Endothelial cell of umbilical vein (primary cell): Measurements from ENCODE around the gene LY6G6C. TPM values are rescaled to one million over a fixed set of nuclear protein-coding genes. Genes with fewer than 3 reads are reported as not detected.

Experiments
- BruUV-seq: library from RNA; stranded (reverse); fragments of 400-500 nt; replicated peaks from 2 replicates; lab custom pipeline; 2021; lab: Mats Ljungman, UMichigan
- CTCF ChIA-PET: fragments of 300-600, 350-600 bp; sonication (Branson Sonifier 250); formaldehyde crosslinking; loops from one replicate; lab custom pipeline; 2021; ENCODE audit warnings: antibody characterized with exemption, inconsistent platforms; lab: Charles Lee
- POLR2A ChIA-PET: fragments of 300-600, 350-600 bp; sonication (Branson Sonifier 250); formaldehyde crosslinking; loops from one replicate; lab custom pipeline; 2021; ENCODE audit warnings: antibody characterized with exemption, inconsistent platforms; lab: Charles Lee
- DNase-seq: peaks from one replicate; pipeline ENCODE4 v3.0.0-alpha.2; 2011; ENCODE audit warnings: low read depth, low spot score
- FAIRE-seq: peaks from 2 replicates; lab custom pipeline; 2011; peaks lifted over from hg19 to GRCh38; lab: Jason Lieb, UNC
- H2AFZ ChIP-seq: 2 replicates; pipeline ENCODE4 v1.6.0; 2012; ENCODE audit warnings: low read depth, low read length, control low read depth, inconsistent platforms
- H3K27ac ChIP-seq: 2 replicates; pipeline ENCODE4 v1.5.1; 2011; ENCODE audit warnings: low read depth, mild to moderate bottlenecking, control low read depth, low read length, moderate library complexity; ENCODE audit not compliant: insufficient read depth
- H3K27me3 ChIP-seq, 2 experiments: 2 replicates each; pipeline versions ENCODE4 v1.6.0 to v1.6.1; 2011; ENCODE audit warnings: low read length in 2 of 2, mixed read lengths in 1 of 2; ENCODE audit not compliant: control insufficient read depth in 2 of 2, insufficient read depth in 2 of 2
- H3K36me3 ChIP-seq, 2 experiments: 2 replicates in 1 of 2; 3 replicates in 1 of 2; pipeline ENCODE4 v1.5.1; 2011; ENCODE audit warnings: low read length in 2 of 2, mild to moderate bottlenecking in 1 of 2, moderate library complexity in 1 of 2; ENCODE audit not compliant: control insufficient read depth in 2 of 2, insufficient read depth in 2 of 2; ENCODE audit errors: extremely low read depth in 1 of 2
- H3K4me1 ChIP-seq: 3 replicates; pipeline ENCODE4 v1.5.1; 2011; ENCODE audit warnings: mild to moderate bottlenecking, low read length; ENCODE audit not compliant: control insufficient read depth, insufficient read depth; ENCODE audit errors: extremely low read depth
- H3K4me2 ChIP-seq: 2 replicates; pipeline ENCODE4 v1.6.1; 2011; ENCODE audit warnings: low read length, control low read depth, mixed read lengths; ENCODE audit not compliant: insufficient read depth
- H3K4me3 ChIP-seq, 3 experiments: fragments of 200-600 bp in 1 of 3; sonication (generic), shearing (Covaris generic) in 1 of 3; replicated peaks in 1 of 3; 2 replicates each; pipeline ENCODE4 v1.5.1; 2011 to 2016; ENCODE audit warnings: control low read depth in 3 of 3, low read length in 3 of 3, mild to moderate bottlenecking in 2 of 3, inconsistent platforms in 1 of 3, low read depth in 1 of 3, moderate library complexity in 1 of 3; ENCODE audit not compliant: insufficient read depth in 1 of 3
- H3K79me2 ChIP-seq: 2 replicates; pipeline ENCODE4 v1.6.0; 2012; ENCODE audit warnings: low read length, inconsistent platforms; ENCODE audit not compliant: control insufficient read depth, insufficient read depth
- H3K9ac ChIP-seq: replicated peaks from 2 replicates; pipeline ENCODE3; 2011; ENCODE audit warnings: low read length, control low read depth; ENCODE audit not compliant: insufficient read depth; ENCODE audit errors: extremely low read depth
- H3K9me1 ChIP-seq: replicated peaks from 3 replicates; pipeline ENCODE4 v1.6.0; 2011; ENCODE audit warnings: mild to moderate bottlenecking, low read length; ENCODE audit not compliant: control insufficient read depth, insufficient read depth; ENCODE audit errors: extremely low read depth
- H3K9me3 ChIP-seq: replicated peaks from 2 replicates; pipeline ENCODE4 v1.5.1; 2012; ENCODE audit warnings: low read length, inconsistent platforms; ENCODE audit not compliant: control insufficient read depth, insufficient read depth
- H4K20me1 ChIP-seq: replicated peaks from 2 replicates; pipeline ENCODE3; 2011; ENCODE audit warnings: mild to moderate bottlenecking, low read length; ENCODE audit not compliant: control insufficient read depth, insufficient read depth; ENCODE audit errors: extremely low read depth
- EZH2 ChIP-seq: IDR thresholded peaks from 2 replicates; pipeline ENCODE4 v1.6.1; 2012; ENCODE audit warnings: borderline replicate concordance, low read depth, mild to moderate bottlenecking, moderate library complexity, low read length, inconsistent platforms; ENCODE audit not compliant: severe bottlenecking
- FOS ChIP-seq: IDR thresholded peaks from 2 replicates; pipeline ENCODE4 v1.6.1; 2011; ENCODE audit warnings: mild to moderate bottlenecking, low read length, moderate library complexity, borderline replicate concordance; ENCODE audit not compliant: insufficient read depth
- JUN ChIP-seq: IDR thresholded peaks from 2 replicates; pipeline ENCODE4 v1.6.1; 2011; ENCODE audit warnings: borderline replicate concordance, low read depth; ENCODE audit not compliant: insufficient read length, insufficient read depth
- MAX ChIP-seq: IDR thresholded peaks from 2 replicates; pipeline ENCODE4 v1.6.1; 2011; ENCODE audit not compliant: insufficient read depth, insufficient read length
- MYC ChIP-seq: IDR thresholded peaks from one replicate; pipeline ENCODE4 v1.6.1; 2011; ENCODE audit warnings: mild to moderate bottlenecking, low read depth, low read length
- POLR2A ChIP-seq: IDR thresholded peaks from 2 replicates; pipeline ENCODE4 v1.6.1; 2012; ENCODE audit warnings: low read depth, mild to moderate bottlenecking, control low read depth, low read length
- POLR2AphosphoS5 ChIP-seq: IDR thresholded peaks from 2 replicates; pipeline ENCODE4 v1.6.1; 2012; ENCODE audit warnings: low read depth, mild to moderate bottlenecking, control low read depth, low read length, moderate library complexity; ENCODE audit not compliant: insufficient read depth
- dilution Hi-C: fragments of 300-500 bp; cut with MboI; formaldehyde crosslinking; loops from one replicate; pipeline ENCODE4 v1.15.0; 2019; ENCODE audit warnings: low sequenced_read_pairs; ENCODE audit not compliant: extremely low pct_ligation_motif_present
- intact Hi-C: fragments of 100-400 bp; cut with micrococcal nuclease; formaldehyde crosslinking; loops from one replicate; pipeline ENCODE4 v1.10.0; 2022
- polyA plus RNA-seq, 4 experiments: library from polyadenylated mRNA; depleted of rRNA in 3 of 4; stranded (reverse) in 3 of 4; unstranded in 1 of 4; fragments of >200 nt; gene quantifications; 2 replicates each; pipeline versions ENCODE4 v1.2.1 to v1.2.3, GENCODE V29; 2011 to 2012; ENCODE audit warnings: missing spikeins in 1 of 4
- total RNA-seq: library from RNA; stranded (reverse); gene quantifications from 2 replicates; pipeline ENCODE4 v1.2.3, GENCODE V29; 2021
- TF ChIP-seq, protein P1 (sequence below), 2 donors: IDR thresholded peaks; 1 replicate in 1 of 2; 2 replicates in 1 of 2; pipeline ENCODE4 v1.5.1; 2011; ENCODE audit warnings: low read length in 2 of 2, mild to moderate bottlenecking in 2 of 2, moderate library complexity in 2 of 2, control low read depth in 1 of 2, inconsistent platforms in 1 of 2, low read depth in 1 of 2; ENCODE audit not compliant: insufficient read depth in 1 of 2; ENCODE audit errors: extremely low read depth in 1 of 2

Gene LY6G6C
- total and polyA plus RNA-seq, 2 donors (not counting 3 experiments of a cell fraction or from before 2014, with no cell fraction given), result 0.33 TPM; not detected in 1

GRCh38 chr6:31718265-31718664 lies 3.3 kb downstream of the LY6G6C start:
- Histone ChIP-seq H3K27me3 (peaks cover 0 to 2% of the 10 kb centered on the region in 2 experiments), H3K9ac (no peak overlapping the region), H3K9me3 (no peaks in the 10 kb centered on the region), H3K79me2 (no peaks in the 10 kb centered on the region), H3K36me3 (no peaks in the 10 kb centered on the region), H3K27ac (no peak overlapping the region), H4K20me1 (no peaks in the 10 kb centered on the region), H3K4me3 (no peak overlapping the region), H2AFZ (no peak overlapping the region), H3K4me2 (no peak overlapping the region), H3K9me1 (no peaks in the 10 kb centered on the region), H3K4me1 (no peaks in the 10 kb centered on the region)
- TF ChIP-seq FOS, result no peak
- POLR2A ChIA-PET, result no interaction called here
- BruUV-seq, result no TSS peak
- dilution Hi-C loops, result no loop called here
- CTCF ChIA-PET, result no interaction called here
- intact Hi-C loops, result no loop called here
- FAIRE-seq (no peak), DNase-seq (no peak)

DNA sequence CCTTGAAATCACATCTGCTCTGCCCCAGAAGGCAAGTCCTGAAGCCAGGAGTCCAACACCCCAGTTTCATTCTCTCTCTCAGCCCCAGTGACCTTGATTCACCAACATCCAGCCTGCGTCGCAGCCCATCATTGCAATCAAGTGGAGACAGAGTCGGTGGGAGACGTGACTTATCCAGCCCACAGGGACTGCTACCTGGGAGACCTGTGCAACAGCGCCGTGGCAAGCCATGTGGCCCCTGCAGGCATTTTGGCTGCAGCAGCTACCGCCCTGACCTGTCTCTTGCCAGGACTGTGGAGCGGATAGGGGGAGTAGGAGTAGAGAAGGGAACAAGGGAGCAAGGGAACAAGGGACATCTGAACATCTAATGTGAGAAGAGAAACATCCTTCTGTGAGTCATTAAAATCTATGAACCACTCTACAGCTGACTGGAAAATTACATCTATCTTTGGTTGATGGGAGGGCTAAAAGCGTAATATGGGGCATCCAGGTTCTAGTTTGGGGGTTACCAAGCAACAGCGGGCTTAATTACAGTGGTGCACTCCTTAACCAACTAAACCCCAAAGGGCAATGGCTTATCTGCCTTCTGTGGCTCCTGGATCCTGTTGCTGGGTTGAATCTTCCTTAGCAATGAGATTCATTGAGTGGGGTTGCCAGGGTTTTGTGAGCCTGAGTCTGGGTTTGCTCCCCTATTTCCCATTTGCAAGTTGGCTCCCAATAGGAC lies 3.9 kb downstream of the LY6G6C start:
- H3K4me3 ChIP-seq, result no peak overlapping the region
- ChIA-PET CTCF (no interaction called here), POLR2A (no interaction called here)
- BruUV-seq, result no TSS peak
- no peak for TF ChIP-seq POLR2AphosphoS5
- TF ChIP-seq MAX, result no peak
- TF ChIP-seq POLR2A, result no peak
- TF ChIP-seq, protein P1, sequence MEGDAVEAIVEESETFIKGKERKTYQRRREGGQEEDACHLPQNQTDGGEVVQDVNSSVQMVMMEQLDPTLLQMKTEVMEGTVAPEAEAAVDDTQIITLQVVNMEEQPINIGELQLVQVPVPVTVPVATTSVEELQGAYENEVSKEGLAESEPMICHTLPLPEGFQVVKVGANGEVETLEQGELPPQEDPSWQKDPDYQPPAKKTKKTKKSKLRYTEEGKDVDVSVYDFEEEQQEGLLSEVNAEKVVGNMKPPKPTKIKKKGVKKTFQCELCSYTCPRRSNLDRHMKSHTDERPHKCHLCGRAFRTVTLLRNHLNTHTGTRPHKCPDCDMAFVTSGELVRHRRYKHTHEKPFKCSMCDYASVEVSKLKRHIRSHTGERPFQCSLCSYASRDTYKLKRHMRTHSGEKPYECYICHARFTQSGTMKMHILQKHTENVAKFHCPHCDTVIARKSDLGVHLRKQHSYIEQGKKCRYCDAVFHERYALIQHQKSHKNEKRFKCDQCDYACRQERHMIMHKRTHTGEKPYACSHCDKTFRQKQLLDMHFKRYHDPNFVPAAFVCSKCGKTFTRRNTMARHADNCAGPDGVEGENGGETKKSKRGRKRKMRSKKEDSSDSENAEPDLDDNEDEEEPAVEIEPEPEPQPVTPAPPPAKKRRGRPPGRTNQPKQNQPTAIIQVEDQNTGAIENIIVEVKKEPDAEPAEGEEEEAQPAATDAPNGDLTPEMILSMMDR (IDR thresholded peaks at IDR 0.05; ENCODE audit: extremely low read depth in 1 of 2, insufficient read depth in 1 of 2, low read depth in 1 of 2, low read length in 2 of 2), result no peak
- no peak for TF ChIP-seq FOS
- no peak for TF ChIP-seq EZH2
- TF ChIP-seq JUN, result no peak
- TF ChIP-seq MYC, result no peak
- H3K4me1 ChIP-seq, result no peaks in the 10 kb centered on the region
- H3K9me1 ChIP-seq, result no peaks in the 10 kb centered on the region
- dilution Hi-C loops, result no loop called here
- no peaks in the 10 kb centered on the region for H4K20me1 ChIP-seq
- intact Hi-C loops, result no loop called here
- no peak overlapping the region for H2AFZ ChIP-seq
- H3K27me3 ChIP-seq, result peaks cover 0 to 2% of the 10 kb centered on the region in 2 experiments
- H3K36me3 ChIP-seq, result no peaks in the 10 kb centered on the region
- no peaks in the 10 kb centered on the region for H3K9me3 ChIP-seq
- H3K9ac ChIP-seq, result no peak overlapping the region
- FAIRE-seq (no peak), DNase-seq (no peak)
- H3K4me2 ChIP-seq, result no peak overlapping the region
- no peak overlapping the region for H3K27ac ChIP-seq
- H3K79me2 ChIP-seq, result no peaks in the 10 kb centered on the region
